Measurements from ENCODE around the gene TXNRD2.
"Not testable (repeated sequence)": the region's sequence is repeated elsewhere in the genome, so short reads cannot be mapped to it uniquely, and the experiment has no call there.

The TXNRD2 gene

GRCh38 chr22:19931514-19931913, 10.1 kb downstream of the TXNRD2 start:
- H3K4me1 ChIP-seq (ENCODE audit: control insufficient read depth, insufficient read depth, low read length), result no peaks in the 10 kb centered on the region
- H3K9me3 ChIP-seq (ENCODE audit: control insufficient read depth, insufficient read depth, low read length), result no peaks in the 10 kb centered on the region
- no peak overlapping the region for H3K4me3 ChIP-seq (ENCODE audit: low read depth, low read length)
- no peaks in the 10 kb centered on the region for H3K27me3 ChIP-seq (ENCODE audit: control insufficient read depth, insufficient read depth, low read length)
- no peaks in the 10 kb centered on the region for H3K36me3 ChIP-seq (ENCODE audit: control insufficient read depth, insufficient read depth, low read length)
- no peak overlapping the region for H3K9ac ChIP-seq (ENCODE audit: low read depth, low read length)

- Histone ChIP-seq H3K4me3 (ENCODE audit: low read depth, low read length) (no peak overlapping the region), H3K9ac (ENCODE audit: low read depth, low read length) (no peak overlapping the region), H3K9me3 (ENCODE audit: control insufficient read depth, insufficient read depth, low read length) (no peaks in the 10 kb centered on the region), H3K4me1 (ENCODE audit: control insufficient read depth, insufficient read depth, low read length) (no peaks in the 10 kb centered on the region), H3K36me3 (ENCODE audit: control insufficient read depth, insufficient read depth, low read length) (no peaks in the 10 kb centered on the region), H3K27me3 (ENCODE audit: control insufficient read depth, insufficient read depth, low read length) (no peaks in the 10 kb centered on the region)
Observed at GRCh38 chr22:19930551-19931486, 10.8 kb downstream of the TXNRD2 start.

- H3K36me3 ChIP-seq (ENCODE audit: control insufficient read depth, insufficient read depth, low read length), result no peaks in the 10 kb centered on the region
- no peaks in the 10 kb centered on the region for H3K27me3 ChIP-seq (ENCODE audit: control insufficient read depth, insufficient read depth, low read length)
- no peak overlapping the region for H3K9ac ChIP-seq (ENCODE audit: low read depth, low read length)
- no peaks in the 10 kb centered on the region for H3K4me1 ChIP-seq (ENCODE audit: control insufficient read depth, insufficient read depth, low read length)
- H3K9me3 ChIP-seq (ENCODE audit: control insufficient read depth, insufficient read depth, low read length), result no peaks in the 10 kb centered on the region
- H3K4me3 ChIP-seq (ENCODE audit: low read depth, low read length), result no peak overlapping the region
Observed at GRCh38 chr22:19929586-19930550, 11.8 kb downstream of the TXNRD2 start.

- Histone ChIP-seq H3K4me1 (ENCODE audit: control insufficient read depth, insufficient read depth, low read length) (no peaks in the 10 kb centered on the region), H3K27me3 (ENCODE audit: control insufficient read depth, insufficient read depth, low read length) (no peaks in the 10 kb centered on the region), H3K36me3 (ENCODE audit: control insufficient read depth, insufficient read depth, low read length) (no peaks in the 10 kb centered on the region), H3K9me3 (ENCODE audit: control insufficient read depth, insufficient read depth, low read length) (no peaks in the 10 kb centered on the region), H3K9ac (ENCODE audit: low read depth, low read length) (no peak overlapping the region), H3K4me3 (ENCODE audit: low read depth, low read length) (no peak overlapping the region)
Observed at GRCh38 chr22:19928207-19928606, 13.4 kb downstream of the TXNRD2 start.

GRCh38 chr22:19927696-19928095, 13.9 kb downstream of the TXNRD2 start:
- Histone ChIP-seq H3K4me1 (ENCODE audit: control insufficient read depth, insufficient read depth, low read length) (no peaks in the 10 kb centered on the region), H3K9ac (ENCODE audit: low read depth, low read length) (no peak overlapping the region), H3K9me3 (ENCODE audit: control insufficient read depth, insufficient read depth, low read length) (no peaks in the 10 kb centered on the region), H3K27me3 (ENCODE audit: control insufficient read depth, insufficient read depth, low read length) (no peaks in the 10 kb centered on the region), H3K4me3 (ENCODE audit: low read depth, low read length) (no peak overlapping the region), H3K36me3 (ENCODE audit: control insufficient read depth, insufficient read depth, low read length) (no peaks in the 10 kb centered on the region)

- H3K27me3 ChIP-seq (ENCODE audit: control insufficient read depth, insufficient read depth, low read length); H3K4me1 ChIP-seq (ENCODE audit: control insufficient read depth, insufficient read depth, low read length); H3K9me3 ChIP-seq (ENCODE audit: control insufficient read depth, insufficient read depth, low read length); H3K4me3 ChIP-seq (ENCODE audit: low read depth, low read length); H3K36me3 ChIP-seq (ENCODE audit: control insufficient read depth, insufficient read depth, low read length); H3K9ac ChIP-seq (ENCODE audit: low read depth, low read length): not testable (repeated sequence)
Observed at GRCh38 chr22:19926028-19926427, 15.6 kb downstream of the TXNRD2 start.

GRCh38 chr22:19923914-19924513, 17.6 kb downstream of the TXNRD2 start:
- H3K9ac ChIP-seq (ENCODE audit: low read depth, low read length), result no peak overlapping the region
- no peak overlapping the region for H3K4me3 ChIP-seq (ENCODE audit: low read depth, low read length)
- no peaks in the 10 kb centered on the region for H3K9me3 ChIP-seq (ENCODE audit: control insufficient read depth, insufficient read depth, low read length)
- H3K4me1 ChIP-seq (ENCODE audit: control insufficient read depth, insufficient read depth, low read length), result no peaks in the 10 kb centered on the region
- no peaks in the 10 kb centered on the region for H3K27me3 ChIP-seq (ENCODE audit: control insufficient read depth, insufficient read depth, low read length)
- H3K36me3 ChIP-seq (ENCODE audit: control insufficient read depth, insufficient read depth, low read length), result no peaks in the 10 kb centered on the region

GRCh38 chr22:19921544-19922081, 20.0 kb downstream of the TXNRD2 start:
- Histone ChIP-seq H3K9ac (ENCODE audit: low read depth, low read length) (no peak overlapping the region), H3K4me3 (ENCODE audit: low read depth, low read length) (no peak overlapping the region), H3K9me3 (ENCODE audit: control insufficient read depth, insufficient read depth, low read length) (no peaks in the 10 kb centered on the region), H3K27me3 (ENCODE audit: control insufficient read depth, insufficient read depth, low read length) (no peaks in the 10 kb centered on the region), H3K4me1 (ENCODE audit: control insufficient read depth, insufficient read depth, low read length) (no peaks in the 10 kb centered on the region), H3K36me3 (ENCODE audit: control insufficient read depth, insufficient read depth, low read length) (no peaks in the 10 kb centered on the region)

- no peaks in the 10 kb centered on the region for H3K4me1 ChIP-seq (ENCODE audit: control insufficient read depth, insufficient read depth, low read length)
- H3K9me3 ChIP-seq (ENCODE audit: control insufficient read depth, insufficient read depth, low read length), result no peaks in the 10 kb centered on the region
- no peak overlapping the region for H3K9ac ChIP-seq (ENCODE audit: low read depth, low read length)
- no peaks in the 10 kb centered on the region for H3K27me3 ChIP-seq (ENCODE audit: control insufficient read depth, insufficient read depth, low read length)
- no peaks in the 10 kb centered on the region for H3K36me3 ChIP-seq (ENCODE audit: control insufficient read depth, insufficient read depth, low read length)
- no peak overlapping the region for H3K4me3 ChIP-seq (ENCODE audit: low read depth, low read length)
Observed at GRCh38 chr22:19919701-19920363, 21.8 kb downstream of the TXNRD2 start.

GRCh38 chr22:19918332-19919106, 23.1 kb downstream of the TXNRD2 start:
- no peak overlapping the region for H3K4me3 ChIP-seq (ENCODE audit: low read depth, low read length)
- no peak overlapping the region for H3K9ac ChIP-seq (ENCODE audit: low read depth, low read length)
- no peaks in the 10 kb centered on the region for H3K27me3 ChIP-seq (ENCODE audit: control insufficient read depth, insufficient read depth, low read length)
- H3K4me1 ChIP-seq (ENCODE audit: control insufficient read depth, insufficient read depth, low read length), result no peaks in the 10 kb centered on the region
- H3K9me3 ChIP-seq (ENCODE audit: control insufficient read depth, insufficient read depth, low read length), result no peaks in the 10 kb centered on the region
- H3K36me3 ChIP-seq (ENCODE audit: control insufficient read depth, insufficient read depth, low read length), result no peaks in the 10 kb centered on the region

All from iPS-15b (cell line).